GM18508 (cell line): ENCODE data around the gene ZNF667.
A peak's percentile ranks its signal among the peaks of the same experiment; 100 is the strongest.

ENCODE experiments used
- ATAC-seq: cut with Tn5 transposase; IDR thresholded peaks from one replicate; pipeline ENCODE4 v1.9.1; 2021; ENCODE audit warnings: moderate number of reproducible peaks; ENCODE audit not compliant: insufficient read depth, unreplicated experiment

ZNF667 gene

GRCh38 chr19:56476651-56477428 is at the start of gene ZNF667:
Gene ZNF667 (minus strand): TSS chr19:56477345. CDS start chr19:56462370, 14,975 bp downstream.
- ATAC-seq: no peak

- no peak for ATAC-seq
These were observed 48.2 kb upstream of the ZNF667 start for GRCh38 chr19:56525214-56525860.

GRCh38 chr19:56508290-56508778 is 31.2 kb upstream of the ZNF667 start:
- ATAC-seq: no peak

GRCh38 chr19:56507446-56508289 is 30.5 kb upstream of the ZNF667 start, which contains the start of gene ZNF471:
Gene ZNF471 (plus strand): TSS chr19:56507855. CDS start chr19:56511572, 3,717 bp downstream.
- ATAC-seq: no peak

- no peak for ATAC-seq
These were observed 27.4 kb upstream of the ZNF667 start for GRCh38 chr19:56504581-56504980.

GRCh38 chr19:56491399-56491798 is 14.3 kb upstream of the ZNF667 start:
- no peak for ATAC-seq

GRCh38 chr19:56477429-56478338 is 539 bp upstream of the ZNF667 start:
- ATAC-seq: no peak

- no peak for ATAC-seq
These were observed 1.1 kb downstream of the ZNF667 start for GRCh38 chr19:56476093-56476492.

- no peak for ATAC-seq
These were observed 2.8 kb downstream of the ZNF667 start for GRCh38 chr19:56474308-56474707.

- no peak for ATAC-seq
These were observed 35.8 kb downstream of the ZNF667 start for GRCh38 chr19:56441206-56441792.

GRCh38 chr19:56423985-56424353 is 53.2 kb downstream of the ZNF667 start:
- no peak for ATAC-seq

GRCh38 chr19:56423276-56423984 is 53.7 kb downstream of the ZNF667 start:
- no peak for ATAC-seq

- no peak for ATAC-seq
These were observed 72.1 kb downstream of the ZNF667 start for GRCh38 chr19:56405062-56405461.

GRCh38 chr19:56404705-56405056 is 72.5 kb downstream of the ZNF667 start:
- ATAC-seq: no peak

- peak; percentile 62 for ATAC-seq
These were observed 73.1 kb downstream of the ZNF667 start, which contains the start of gene ZNF583 for GRCh38 chr19:56403764-56404704. Gene ZNF583 (plus strand): TSS chr19:56404332. CDS start chr19:56407115, 2,783 bp downstream.

GRCh38 chr19:56403261-56403660 is 73.9 kb downstream of the ZNF667 start:
- ATAC-seq: no peak

GRCh38 chr19:56400485-56400884 is 76.7 kb downstream of the ZNF667 start:
- ATAC-seq: no peak

- ATAC-seq: no peak
These were observed 78.3 kb downstream of the ZNF667 start for GRCh38 chr19:56398809-56399208.
